KBM-7 (cell line): ENCODE measurements around the gene SMIM31.
A peak's percentile ranks its signal among the peaks of the same experiment; 100 is the strongest.

Experiments used
- DNase-seq: peaks from one replicate; pipeline ENCODE4 v3.0.0-alpha.2; 2015
- in situ Hi-C: fragments of 300-500 bp; cut with MboI; formaldehyde crosslinking; loops from 2 replicates; pipeline ENCODE4 v1.14.3; 2020; ENCODE audit warnings: low sequenced_read_pairs, low pct_unique_long_range_greater_than_20kb, mixed read lengths

SMIM31 gene

DNA sequence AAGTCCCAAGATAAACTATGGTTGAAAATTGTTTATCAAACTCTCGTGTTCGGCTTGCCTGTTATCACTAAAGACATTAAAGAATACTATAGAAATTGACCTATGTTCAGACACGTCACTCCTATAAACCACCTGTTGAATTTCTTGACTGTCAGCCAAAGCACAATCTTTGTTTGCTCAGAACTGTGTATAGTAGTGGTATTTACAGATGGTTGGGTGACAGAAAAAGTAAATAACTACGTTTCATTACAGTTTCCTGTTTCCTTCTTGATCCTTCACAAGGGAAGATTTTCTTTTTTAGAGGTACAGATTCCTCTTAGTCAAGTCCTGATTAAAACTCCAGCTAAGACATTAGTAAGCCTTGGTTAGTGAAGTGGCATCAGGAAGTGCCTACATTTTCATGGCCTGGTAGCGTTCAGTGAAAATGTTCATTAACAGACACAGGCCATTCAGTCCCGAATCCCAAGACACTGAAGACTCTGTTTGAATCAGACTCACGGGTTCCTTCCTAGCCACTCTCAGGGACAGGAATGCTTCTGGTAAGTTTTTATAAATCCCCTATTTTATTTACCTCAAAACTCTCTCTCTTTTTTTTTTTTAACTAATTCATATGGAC lies at the start of gene SMIM31:
SMIM31 (plus strand) TSS at position 259 of the 616 bp plus-strand sequence. CDS start 16,313 bp downstream, outside the sequence.
- DNase-seq: no peak
- in situ Hi-C loops: no loop called here

- in situ Hi-C loops: no loop called here
- DNase-seq: no peak
Measured at GRCh38 chr4:164706675-164707074, 47.3 kb upstream of the SMIM31 start.

- DNase-seq: no peak
- in situ Hi-C loops: no loop called here
Measured at GRCh38 chr4:164716901-164717300, 37.0 kb upstream of the SMIM31 start.

DNA sequence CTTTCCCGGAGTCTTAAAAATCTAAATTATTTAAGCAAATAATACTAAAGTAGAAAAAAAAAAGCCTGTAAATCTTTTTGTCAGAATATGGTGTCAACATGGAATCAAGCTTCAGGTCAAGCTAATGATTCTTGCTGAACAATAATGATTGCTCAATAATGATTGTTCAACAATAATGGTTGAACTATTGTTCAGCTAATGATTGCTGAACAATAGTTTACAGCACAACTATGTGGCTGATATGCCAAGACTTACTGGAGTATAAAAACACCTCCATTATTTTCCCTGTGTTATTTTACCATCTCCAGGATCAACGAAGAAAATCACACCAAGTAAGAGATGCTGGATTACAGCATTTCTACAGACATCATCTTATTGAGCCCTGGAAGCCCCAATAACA lies 35.1 kb upstream of the SMIM31 start:
- in situ Hi-C loops: no loop called here
- no peak for DNase-seq

- DNase-seq: no peak
- in situ Hi-C loops: no loop called here
Measured at GRCh38 chr4:164725066-164725465, 28.9 kb upstream of the SMIM31 start.

GRCh38 chr4:164730705-164731393 lies 23.1 kb upstream of the SMIM31 start:
- in situ Hi-C loops: no loop called here
- DNase-seq: no peak

GRCh38 chr4:164731827-164732474 lies 22.0 kb upstream of the SMIM31 start:
- in situ Hi-C loops: no loop called here
- DNase-seq: peak; percentile 61

DNA sequence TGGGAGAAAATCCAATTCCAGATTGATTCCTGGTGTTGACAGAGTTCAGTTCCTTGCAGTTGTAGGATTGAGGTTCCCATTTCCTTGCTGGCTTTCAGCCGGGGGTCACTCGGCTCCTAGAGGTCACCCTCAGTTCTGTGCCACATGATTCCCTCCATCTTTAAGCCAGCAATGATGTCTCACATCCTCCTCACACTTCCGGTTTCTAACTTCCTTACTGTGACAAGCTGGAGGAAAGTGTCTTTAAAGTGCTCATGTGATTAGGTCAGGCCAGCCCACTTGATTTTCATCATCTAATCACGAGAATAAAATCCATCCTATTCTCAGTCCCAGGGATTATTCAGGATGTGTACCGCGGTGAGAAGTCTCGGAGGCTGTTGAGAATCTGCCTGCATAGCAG lies 19.4 kb upstream of the SMIM31 start:
- in situ Hi-C loops: no loop called here
- peak; percentile 17 for DNase-seq

- in situ Hi-C loops: no loop called here
- peak; percentile 17 for DNase-seq
Measured at GRCh38 chr4:164748375-164748774, 5.6 kb upstream of the SMIM31 start.

DNA sequence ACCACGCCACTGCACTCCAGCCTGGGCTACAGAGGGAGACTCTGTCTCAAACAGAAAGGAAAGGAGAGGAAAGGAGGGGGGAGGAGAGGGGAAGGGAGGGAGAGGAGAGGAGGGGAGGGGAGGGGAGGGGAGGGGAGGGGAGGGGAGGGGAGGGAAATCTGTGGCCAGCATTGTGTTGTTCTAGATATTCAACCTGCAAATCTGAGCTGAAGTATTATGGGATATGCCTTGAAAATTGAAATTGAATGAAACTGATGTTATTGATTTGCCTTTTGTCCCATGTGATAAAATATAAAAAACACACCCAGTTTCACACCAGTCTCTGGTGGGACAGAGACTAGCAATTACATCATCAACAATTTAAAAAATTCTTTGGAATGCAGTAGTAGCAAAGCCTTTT lies 1.5 kb downstream of the SMIM31 start:
- in situ Hi-C loops: no loop called here
- no peak for DNase-seq

DNA sequence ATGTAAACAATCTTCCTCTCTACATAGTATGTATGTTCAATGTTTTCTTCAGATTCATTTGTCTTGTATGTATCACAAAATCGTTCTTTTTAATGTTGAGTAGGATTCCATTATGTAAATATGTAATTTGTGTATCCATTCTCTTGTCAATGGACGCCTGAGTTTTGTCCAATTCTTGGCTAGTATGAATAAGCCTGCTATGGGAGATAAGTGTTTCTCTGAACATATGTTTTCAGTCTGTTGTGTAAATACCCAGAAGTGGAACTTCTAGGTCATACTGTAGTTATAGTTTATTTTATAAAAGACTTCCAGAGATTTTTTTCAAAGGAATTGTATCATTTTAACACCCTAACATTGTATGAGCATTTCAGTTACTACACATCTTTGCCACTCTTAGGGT lies 2.8 kb downstream of the SMIM31 start:
- in situ Hi-C loops: no loop called here
- DNase-seq: no peak

GRCh38 chr4:164761241-164761640 lies 7.3 kb downstream of the SMIM31 start:
- in situ Hi-C loops: no loop called here
- DNase-seq: no peak

GRCh38 chr4:164761746-164762275 lies 7.9 kb downstream of the SMIM31 start:
- in situ Hi-C loops: no loop called here
- no peak for DNase-seq

GRCh38 chr4:164765096-164765495 lies 11.2 kb downstream of the SMIM31 start:
- in situ Hi-C loops: no loop called here
- DNase-seq: no peak

GRCh38 chr4:164765833-164766232 lies 11.9 kb downstream of the SMIM31 start:
- in situ Hi-C loops: no loop called here
- no peak for DNase-seq

GRCh38 chr4:164768516-164768915 lies 14.6 kb downstream of the SMIM31 start:
- in situ Hi-C loops: no loop called here
- DNase-seq: no peak

- in situ Hi-C loops: no loop called here
- DNase-seq: no peak
Measured at GRCh38 chr4:164770010-164770724, 16.2 kb downstream of the SMIM31 start.

GRCh38 chr4:164771088-164771487 lies 17.2 kb downstream of the SMIM31 start:
- in situ Hi-C loops: no loop called here
- DNase-seq: no peak

GRCh38 chr4:164772076-164772475 lies 18.1 kb downstream of the SMIM31 start:
- DNase-seq: no peak
- in situ Hi-C loops: no loop called here

- no peak for DNase-seq
- in situ Hi-C loops: no loop called here
Measured at GRCh38 chr4:164779080-164779479, 25.1 kb downstream of the SMIM31 start.
